HG02943 (cell line): Measurements from ENCODE around the gene FAM171A2.

Experiments
- ATAC-seq: cut with Tn5 transposase; IDR thresholded peaks from one replicate; pipeline ENCODE4 v1.9.1; 2021; ENCODE audit warnings: mild to moderate bottlenecking, low read depth, moderate library complexity; ENCODE audit not compliant: unreplicated experiment

FAM171A2 gene

DNA sequence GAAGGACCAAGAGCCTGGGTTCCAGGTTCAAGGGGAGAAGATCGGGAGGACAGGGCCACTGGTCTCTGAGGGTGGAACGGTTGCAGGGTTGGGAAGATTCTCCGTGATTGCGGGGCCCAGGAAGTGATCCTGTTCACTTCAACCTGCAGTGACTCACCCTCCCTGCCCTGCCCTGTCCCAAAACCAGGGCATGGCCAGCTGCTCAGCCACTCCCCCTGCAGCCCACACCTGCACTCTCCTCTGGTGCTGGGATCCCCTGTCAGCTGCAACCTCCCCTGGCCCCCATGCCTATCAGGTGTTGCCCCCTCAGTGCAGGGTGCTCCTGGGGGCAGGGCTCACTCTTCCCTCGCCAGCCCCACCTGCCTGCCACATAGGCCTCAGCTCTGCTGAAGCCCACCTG lies 54.2 kb downstream of the FAM171A2 start:
- ATAC-seq = no peak

DNA sequence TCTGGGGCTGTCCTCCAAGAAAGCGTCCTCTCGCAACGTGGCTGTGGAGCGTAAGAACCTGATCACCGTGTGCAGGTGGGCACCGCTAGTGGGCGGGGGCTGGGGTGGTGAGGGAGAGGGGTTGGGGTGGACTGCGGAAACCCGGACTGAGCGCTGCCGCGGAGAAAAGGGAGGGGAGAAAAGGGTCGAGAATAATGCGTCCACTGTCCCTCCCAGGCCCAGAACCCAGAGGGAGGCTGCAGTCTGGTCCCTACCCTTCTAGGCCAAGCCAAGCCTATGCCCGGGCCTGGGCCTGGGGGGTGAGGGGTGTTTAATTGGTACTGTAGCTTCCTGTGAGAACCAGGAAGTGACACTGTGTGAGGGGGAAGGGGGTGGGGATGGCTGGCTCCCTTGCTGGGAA lies 54.8 kb downstream of the FAM171A2 start:
- no peak for ATAC-seq

DNA sequence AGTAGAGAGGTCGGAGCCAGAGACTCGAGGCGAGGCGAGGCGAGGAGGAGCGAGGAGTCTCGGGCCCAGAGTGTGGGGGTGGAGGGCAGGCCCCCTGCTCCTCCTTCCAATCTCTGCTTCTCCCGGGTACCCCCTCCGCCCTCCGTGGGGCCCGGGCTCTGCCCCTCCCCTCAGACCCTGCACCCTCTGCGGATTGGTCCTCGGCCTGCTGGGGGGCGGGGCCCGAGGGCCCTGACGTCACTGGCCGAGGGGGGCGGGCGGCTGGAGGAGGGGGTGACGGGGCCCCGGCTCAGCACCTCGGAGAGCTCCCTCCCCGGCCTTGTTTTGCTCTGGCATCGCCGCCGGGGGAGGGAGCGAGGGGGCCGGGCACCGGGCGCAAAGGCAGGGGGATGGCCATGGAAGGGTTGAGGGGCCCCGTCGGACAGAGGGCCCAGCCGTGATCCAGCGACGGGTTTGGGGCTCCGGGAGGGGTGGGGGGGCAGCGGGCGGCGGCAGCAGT lies 55.3 kb downstream of the FAM171A2 start, which contains the start of gene RUNDC3A:
Gene RUNDC3A (plus strand): TSS at position 282 of the 499 bp plus-strand sequence. CDS start 232 bp downstream, outside the sequence.
- no peak for ATAC-seq

DNA sequence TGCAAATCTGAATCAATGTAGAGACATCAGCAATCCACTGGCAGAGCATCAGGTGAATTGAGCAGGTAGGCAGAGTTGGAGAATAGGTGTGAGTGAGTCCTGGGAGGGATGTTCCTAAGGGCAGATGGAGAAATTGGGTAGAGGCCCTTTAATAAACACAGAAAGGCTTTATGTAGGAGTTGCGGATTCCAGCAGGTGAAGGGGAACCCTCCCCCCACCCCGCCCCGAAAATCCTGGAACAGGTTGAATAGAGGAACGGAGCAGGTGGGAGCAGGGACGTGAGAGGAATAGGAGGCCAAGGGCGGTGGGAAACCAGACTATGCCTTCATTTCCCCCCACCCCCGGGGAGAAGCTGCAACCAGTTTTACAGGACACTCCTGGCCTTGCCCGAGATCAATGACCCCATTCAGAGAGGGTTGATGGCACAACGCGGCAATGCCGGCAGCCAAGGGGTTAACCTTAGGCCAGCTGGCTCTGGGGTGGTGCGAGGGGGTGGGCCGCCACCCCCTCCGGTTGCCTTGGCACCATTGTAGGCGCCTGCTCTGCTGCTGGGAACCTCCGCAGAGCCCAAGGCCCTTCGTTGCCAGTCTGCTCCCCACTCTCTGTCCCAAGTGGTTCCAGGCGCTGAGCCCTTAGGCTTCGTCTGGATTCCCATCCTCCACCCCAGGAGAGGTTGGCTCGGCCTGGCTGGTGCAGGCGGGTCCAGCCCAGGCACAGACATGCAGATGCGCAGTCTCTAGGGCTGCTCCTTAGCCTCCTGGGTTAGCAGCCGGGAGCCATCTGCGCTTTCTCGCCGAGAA lies 56.1 kb downstream of the FAM171A2 start:
- ATAC-seq = no peak

DNA sequence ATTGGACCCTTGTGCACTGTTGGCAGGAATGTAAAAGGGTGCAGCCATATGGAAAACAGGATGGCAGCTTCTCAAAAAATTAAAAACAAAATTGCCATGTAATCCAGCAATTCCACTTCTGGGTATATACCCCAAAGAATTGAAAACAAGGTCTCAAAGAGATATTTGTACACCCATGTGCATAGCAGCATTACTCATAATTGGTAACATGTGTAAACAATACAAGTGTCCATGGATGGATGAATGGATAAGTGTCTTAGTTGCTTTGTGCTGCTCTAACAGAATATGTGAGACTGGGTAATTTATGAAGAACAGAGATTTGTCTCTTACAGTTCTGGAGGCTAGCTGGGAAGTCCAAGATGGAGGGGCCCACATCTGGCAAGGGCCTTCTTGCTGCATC lies 59.0 kb downstream of the FAM171A2 start:
- no peak for ATAC-seq
